Embryonic facial prominence (tissue), 1 donor: ENCODE data around the gene LHX5.

Experiments
- DNase-seq: peaks from one replicate; pipeline ENCODE4 v3.0.0-alpha.2; 2016; ENCODE audit errors: extremely low spot score

The LHX5 gene

GRCh38 chr12:113465808-113466453 lies 5.7 kb downstream of the LHX5 start:
- no peak for DNase-seq

- DNase-seq, result no peak
These were observed 6.6 kb downstream of the LHX5 start for GRCh38 chr12:113464852-113465719.

- no peak for DNase-seq
These were observed 7.3 kb downstream of the LHX5 start for GRCh38 chr12:113464452-113464775.

GRCh38 chr12:113463746-113464451 lies 7.8 kb downstream of the LHX5 start:
- DNase-seq, result no peak

GRCh38 chr12:113462998-113463745 lies 8.5 kb downstream of the LHX5 start:
- no peak for DNase-seq

- no peak for DNase-seq
These were observed 9.4 kb downstream of the LHX5 start for GRCh38 chr12:113462117-113462774.

- no peak for DNase-seq
These were observed 10.0 kb downstream of the LHX5 start for GRCh38 chr12:113461666-113462065.

- no peak for DNase-seq
These were observed 11.7 kb downstream of the LHX5 start for GRCh38 chr12:113459981-113460380.

- DNase-seq, result no peak
These were observed 14.0 kb downstream of the LHX5 start for GRCh38 chr12:113457710-113458109.

- no peak for DNase-seq
These were observed 14.5 kb downstream of the LHX5 start for GRCh38 chr12:113457185-113457584.

GRCh38 chr12:113456761-113457160 lies 14.9 kb downstream of the LHX5 start:
- no peak for DNase-seq

- DNase-seq, result no peak
These were observed 15.5 kb downstream of the LHX5 start for GRCh38 chr12:113456199-113456598.

- DNase-seq, result no peak
These were observed 18.3 kb downstream of the LHX5 start for GRCh38 chr12:113453330-113453729.

GRCh38 chr12:113452458-113452857 lies 19.2 kb downstream of the LHX5 start:
- DNase-seq, result no peak

- no peak for DNase-seq
These were observed 21.8 kb downstream of the LHX5 start for GRCh38 chr12:113449839-113450238.

- no peak for DNase-seq
These were observed 22.4 kb downstream of the LHX5 start for GRCh38 chr12:113449299-113449698.

- no peak for DNase-seq
These were observed 22.8 kb downstream of the LHX5 start for GRCh38 chr12:113448873-113449272.

- no peak for DNase-seq
These were observed 26.0 kb downstream of the LHX5 start for GRCh38 chr12:113445544-113446171.

- DNase-seq, result no peak
These were observed 28.6 kb downstream of the LHX5 start for GRCh38 chr12:113443030-113443539.

GRCh38 chr12:113440947-113441782 lies 30.5 kb downstream of the LHX5 start:
- DNase-seq, result no peak
